IPS DF 6.9 (cell line): Measurements from ENCODE around the gene NVL.
A peak's percentile ranks its signal among the peaks of the same experiment; 100 is the strongest.
"Not testable (repeated sequence)": the region's sequence is repeated elsewhere in the genome, so short reads cannot be mapped to it uniquely, and the experiment has no call there.

Experiments used
- DNase-seq: peaks from one replicate; pipeline ENCODE4 v3.0.0-alpha.2; 2013; ENCODE audit warnings: low read depth, low spot score
- H3K27ac ChIP-seq: one replicate; pipeline ENCODE4 v1.5.1; 2013; ENCODE audit warnings: low read length, control low read depth
- H3K27me3 ChIP-seq: 2 replicates; pipeline ENCODE4 v1.6.1; 2013; ENCODE audit warnings: mild to moderate bottlenecking, low read length; ENCODE audit not compliant: control insufficient read depth, insufficient read depth
- H3K36me3 ChIP-seq: 2 replicates; pipeline ENCODE4 v1.6.1; 2013; ENCODE audit warnings: low read length; ENCODE audit not compliant: control insufficient read depth, insufficient read depth
- H3K4me1 ChIP-seq: 2 replicates; pipeline ENCODE4 v1.6.1; 2013; ENCODE audit warnings: low read length; ENCODE audit not compliant: control insufficient read depth, insufficient read depth
- H3K4me3 ChIP-seq: 2 replicates; pipeline ENCODE4 v1.5.1; 2013; ENCODE audit warnings: mild to moderate bottlenecking, low read length
- H3K9me3 ChIP-seq: 2 replicates; pipeline ENCODE4 v1.6.1; 2013; ENCODE audit warnings: low read length, inconsistent platforms; ENCODE audit not compliant: control insufficient read depth, insufficient read depth
- WGBS: extraction: QIAGEN DNeasy Blood & Tissue Kit; methylation state at CpG from one replicate; pipeline ENCODE4 v1.1.7; 2013; ENCODE audit warnings: mixed read lengths, missing lambda C conversion rate; ENCODE audit not compliant: insufficient read length, insufficient coverage; 5-methylcytosine and 5-hydroxymethylcytosine counted together

The NVL gene

DNA sequence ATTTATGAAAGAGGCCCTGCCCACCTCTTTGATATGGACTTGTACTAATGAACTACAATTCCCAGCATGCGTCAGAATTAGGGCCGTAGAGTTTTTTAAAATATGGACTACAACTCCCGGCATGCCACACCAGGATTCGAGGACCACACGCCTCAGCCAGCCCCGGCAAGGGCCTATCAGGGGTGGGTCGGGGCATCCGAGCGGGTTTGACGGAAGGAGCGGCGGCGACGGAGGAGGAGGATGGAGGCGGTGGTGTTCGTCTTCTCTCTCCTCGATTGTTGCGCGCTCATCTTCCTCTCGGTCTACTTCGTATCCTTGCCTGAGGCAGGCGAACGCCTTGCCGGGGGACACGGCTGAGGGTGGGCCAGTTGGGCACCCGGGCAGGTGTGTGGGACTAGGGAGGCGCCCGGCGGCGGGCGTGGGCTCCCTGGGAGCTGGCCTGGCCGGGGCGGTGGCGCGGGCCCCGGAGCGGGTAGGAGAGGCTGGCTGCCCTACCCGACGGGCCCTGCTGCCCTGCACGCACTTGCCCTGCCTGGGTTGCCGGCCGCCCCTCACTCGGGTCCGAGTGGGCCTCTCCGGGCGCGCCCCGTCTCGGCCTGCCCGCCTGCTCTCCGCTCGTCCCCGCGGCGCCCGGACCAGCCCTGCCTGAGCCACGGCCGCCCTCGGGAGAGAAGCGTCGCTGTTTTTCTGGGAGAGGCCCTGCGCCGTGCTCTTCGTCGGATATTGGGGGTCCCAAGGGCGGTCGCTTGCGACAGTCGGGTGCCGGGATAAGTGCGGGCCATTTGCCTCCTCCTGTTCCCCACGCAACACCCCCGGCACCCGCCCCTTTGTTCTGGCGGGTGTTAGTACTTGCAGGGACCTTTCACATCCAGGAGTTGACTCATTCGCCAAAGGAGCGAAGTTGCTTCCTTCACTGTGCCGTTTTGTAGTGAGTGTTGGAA lies 27.0 kb upstream of the NVL start, which contains the start of gene CNIH4:
TSS of gene CNIH4 (plus strand) at position 195 of the 941 bp plus-strand sequence. CDS start at position 241, 46 bp downstream.
- no CpG with 5 or more reads among the region's 78 CpGs for WGBS
- no peaks in the 10 kb centered on the region for H3K27me3 ChIP-seq
- no peaks in the 10 kb centered on the region for H3K9me3 ChIP-seq
- DNase-seq, result peak; percentile 72
- H3K36me3 ChIP-seq, result no peaks in the 10 kb centered on the region; the same call in 1 of the 2 replicates
- H3K27ac ChIP-seq, result no peak within 1 kb of the TSS
- H3K4me3 ChIP-seq, result peak within 1 kb of the TSS; percentile 95
- no peaks in the 10 kb centered on the region for H3K4me1 ChIP-seq

DNA sequence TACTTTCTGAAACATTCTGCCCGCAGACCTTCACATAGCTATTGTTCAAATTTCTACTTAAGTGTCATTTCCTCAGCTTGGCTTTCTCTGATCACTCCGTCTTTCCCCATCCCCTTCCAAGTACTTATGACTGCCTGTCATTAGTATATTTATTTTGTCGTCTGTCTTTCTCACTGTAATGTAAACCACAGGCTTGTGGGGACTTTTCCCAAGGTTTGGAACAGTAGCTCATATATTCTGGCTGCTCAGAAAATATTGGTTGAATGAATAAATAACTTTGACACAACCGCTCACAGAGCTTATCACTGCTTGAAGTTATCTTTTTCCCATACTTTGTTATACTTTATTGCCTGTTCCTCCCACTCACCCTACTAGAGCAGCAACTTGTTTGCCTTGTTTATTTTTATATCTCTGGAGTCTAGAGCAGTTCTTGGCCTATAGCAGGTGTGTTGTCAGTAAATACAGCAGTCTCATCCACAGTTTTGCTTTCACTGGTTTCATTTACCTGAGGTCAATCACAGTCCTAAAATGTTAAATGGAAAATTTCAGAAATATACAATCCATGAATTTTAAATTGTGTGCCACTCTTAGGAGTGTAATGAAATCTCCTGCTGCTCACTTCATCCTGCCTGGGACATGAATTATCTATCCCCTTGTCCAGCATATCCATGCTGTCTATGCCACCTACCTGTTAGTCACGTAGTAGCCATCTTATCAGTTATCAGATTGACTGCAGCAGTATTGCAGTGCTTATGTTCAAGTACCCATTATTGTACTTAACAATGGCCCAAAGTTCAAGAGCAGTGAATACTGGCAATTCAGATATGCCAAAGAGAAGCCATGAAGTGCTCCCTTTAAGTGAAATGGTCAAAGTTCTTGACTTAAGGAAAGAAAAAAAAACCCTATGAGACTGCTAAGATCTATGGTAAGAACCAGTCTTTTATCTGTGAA lies 24.3 kb upstream of the NVL start:
- no peak for DNase-seq
- Histone ChIP-seq H3K27ac (no peak overlapping the region), H3K9me3 (no peaks in the 10 kb centered on the region), H3K4me3 (no peak overlapping the region), H3K36me3 (no peaks in the 10 kb centered on the region; the same call in 1 of the 2 replicates), H3K27me3 (no peaks in the 10 kb centered on the region), H3K4me1 (no peaks in the 10 kb centered on the region)
- WGBS, result no CpG with 5 or more reads among the region's 5 CpGs

DNA sequence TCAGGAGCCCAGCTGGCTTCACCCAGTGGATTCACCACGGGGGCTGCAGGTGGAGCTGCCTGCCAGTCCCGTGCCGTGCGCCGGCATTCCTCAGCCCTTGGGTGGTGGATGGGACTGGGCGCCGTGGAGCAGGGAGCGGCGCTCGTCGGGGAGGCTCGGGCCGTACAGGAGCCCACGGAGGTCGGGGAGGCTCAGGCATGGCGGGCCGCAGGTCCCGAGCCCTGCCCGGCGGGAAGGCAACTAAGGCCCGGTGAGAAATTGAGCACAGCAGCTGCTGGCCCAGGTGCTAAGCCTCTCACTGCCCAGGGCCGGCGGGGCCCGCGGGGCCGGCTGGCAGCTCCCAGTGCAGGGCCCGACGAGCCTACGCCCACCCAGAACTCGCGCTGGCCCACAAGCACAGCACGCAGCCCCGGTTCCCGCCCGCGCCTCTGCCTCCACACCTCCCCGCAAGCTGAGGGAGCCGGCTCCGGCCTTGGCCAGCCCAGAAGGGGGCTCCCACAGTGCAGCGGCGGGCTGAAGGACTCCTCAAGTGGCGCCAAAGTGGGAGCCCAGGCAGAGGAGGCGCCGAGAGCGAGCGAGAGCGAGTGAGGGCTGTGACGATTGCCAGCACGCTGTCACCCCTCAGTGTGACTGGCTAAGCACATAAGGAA lies 22.6 kb upstream of the NVL start:
- not testable (repeated sequence) for H3K36me3 ChIP-seq, H3K9me3 ChIP-seq, H3K4me3 ChIP-seq, DNase-seq, H3K27me3 ChIP-seq, H3K27ac ChIP-seq, H3K4me1 ChIP-seq
- WGBS, result no CpG with 5 or more reads among the region's 49 CpGs

DNA sequence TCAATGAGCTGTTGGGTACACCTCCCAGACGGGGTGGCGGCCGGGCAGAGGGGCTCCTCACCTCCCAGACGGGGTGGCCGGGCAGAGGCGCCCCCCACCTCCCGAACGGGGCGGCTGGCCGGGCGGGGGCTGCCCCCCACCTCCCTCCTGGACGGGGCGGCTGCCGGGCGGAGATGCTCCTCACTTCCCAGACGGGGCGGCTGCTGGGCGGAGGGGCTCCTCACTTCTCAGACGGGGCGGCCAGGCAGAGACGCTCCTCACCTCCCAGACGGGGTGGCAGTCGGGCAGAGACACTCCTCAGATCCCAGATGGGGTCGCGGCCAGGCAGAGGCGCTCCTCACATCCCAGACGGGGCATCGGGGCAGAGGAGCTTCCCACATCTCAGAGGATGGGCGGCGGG lies 19.7 kb upstream of the NVL start:
- DNase-seq, H3K36me3 ChIP-seq, H3K27ac ChIP-seq, H3K4me3 ChIP-seq, H3K9me3 ChIP-seq, H3K4me1 ChIP-seq, H3K27me3 ChIP-seq: not testable (repeated sequence)
- no CpG with 5 or more reads among the region's 30 CpGs for WGBS

DNA sequence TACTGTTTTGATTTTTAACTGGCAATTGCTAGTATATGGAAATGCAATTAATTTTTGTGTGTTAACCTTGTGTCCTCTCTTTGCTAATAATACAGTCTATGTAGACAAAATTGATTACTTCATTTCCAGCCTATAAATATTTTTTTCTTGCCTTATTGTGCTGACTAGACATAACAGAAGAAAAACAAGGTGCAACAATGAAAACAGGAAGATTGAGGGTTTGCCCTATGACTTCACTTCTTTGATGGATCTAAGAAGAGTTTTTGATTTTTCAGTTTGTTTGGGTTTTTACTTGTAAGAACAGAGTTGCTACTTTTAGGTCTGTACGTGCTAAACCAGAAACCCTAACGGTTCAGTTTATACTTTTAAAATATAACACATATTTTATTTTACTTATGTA lies 18.2 kb upstream of the NVL start:
- Histone ChIP-seq H3K4me3 (no peak overlapping the region), H3K9me3 (no peaks in the 10 kb centered on the region; the same call in 1 of the 2 replicates), H3K36me3 (no peaks in the 10 kb centered on the region), H3K4me1 (no peaks in the 10 kb centered on the region), H3K27ac (no peak overlapping the region), H3K27me3 (no peaks in the 10 kb centered on the region)
- no CpG with 5 or more reads among the region's 2 CpGs for WGBS
- no peak for DNase-seq

DNA sequence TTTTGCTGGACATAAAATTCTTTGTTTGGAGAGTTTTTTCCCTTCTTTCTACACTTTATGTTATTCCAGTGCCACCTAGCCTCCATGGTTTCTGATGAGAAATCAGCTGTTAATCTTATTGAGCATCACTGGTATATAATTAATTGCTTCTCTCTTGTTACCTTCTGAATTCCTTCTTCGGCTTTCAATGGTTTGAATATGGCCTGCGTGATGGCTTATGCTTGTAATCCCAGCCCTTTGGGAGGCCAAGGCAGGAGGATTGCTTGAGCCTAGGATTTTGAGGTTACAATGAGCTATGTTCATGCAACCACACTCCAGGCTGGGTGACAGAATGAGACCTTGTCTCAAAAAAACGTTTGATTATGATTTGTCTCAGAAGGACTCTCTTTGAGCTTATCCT lies 13.7 kb upstream of the NVL start:
- Histone ChIP-seq H3K27me3 (no peaks in the 10 kb centered on the region), H3K27ac (no peak overlapping the region), H3K9me3 (no peaks in the 10 kb centered on the region; the same call in 1 of the 2 replicates), H3K4me1 (peaks cover 4% of the 10 kb centered on the region; the same call in 1 of the 2 replicates), H3K36me3 (no peaks in the 10 kb centered on the region), H3K4me3 (no peak overlapping the region)
- DNase-seq, result no peak
- no CpG with 5 or more reads among the region's 3 CpGs for WGBS

DNA sequence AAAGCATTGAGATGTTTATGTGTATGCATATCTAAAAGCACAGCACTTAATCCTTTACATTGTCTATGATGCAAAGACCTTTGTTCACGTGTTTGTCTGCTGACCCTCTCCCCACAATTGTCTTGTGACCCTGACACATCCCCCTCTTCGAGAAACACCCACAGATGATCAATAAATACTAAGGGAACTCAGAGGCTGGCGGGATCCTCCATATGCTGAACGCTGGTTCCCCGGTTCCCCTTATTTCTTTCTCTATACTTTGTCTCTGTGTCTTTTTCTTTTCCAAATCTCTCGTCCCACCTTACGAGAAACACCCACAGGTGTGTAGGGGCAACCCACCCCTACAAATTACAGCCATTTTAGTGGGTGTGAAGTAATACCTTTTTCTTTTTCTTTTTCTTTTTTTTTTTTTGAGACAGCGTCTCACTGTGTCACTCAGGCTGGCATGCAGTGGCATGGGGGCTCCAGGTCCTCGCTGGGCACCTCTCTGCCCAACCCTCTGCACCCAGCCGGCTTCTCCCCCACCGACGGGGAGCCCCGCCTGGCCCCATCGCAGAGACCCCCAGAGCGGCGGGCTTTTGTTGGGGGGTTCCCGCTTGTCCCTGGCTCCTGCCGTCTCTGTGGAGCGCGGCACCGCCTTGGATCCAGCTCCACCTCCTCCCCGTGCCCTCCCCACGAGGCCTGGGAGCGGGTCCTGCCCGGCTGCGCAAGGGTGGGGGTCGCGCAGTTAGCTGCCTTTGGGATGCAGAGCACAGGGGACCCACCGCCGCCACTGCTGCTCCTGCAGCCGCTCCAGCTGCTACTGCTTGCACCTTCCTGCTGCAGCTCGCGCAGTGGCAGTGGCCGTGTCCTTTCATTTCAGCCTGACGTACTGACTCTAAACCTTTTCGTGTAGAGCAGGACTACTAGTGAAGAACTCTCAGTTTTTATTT lies 10.7 kb upstream of the NVL start:
- not testable (repeated sequence) for DNase-seq
- WGBS, result no CpG with 5 or more reads among the region's 36 CpGs

DNA sequence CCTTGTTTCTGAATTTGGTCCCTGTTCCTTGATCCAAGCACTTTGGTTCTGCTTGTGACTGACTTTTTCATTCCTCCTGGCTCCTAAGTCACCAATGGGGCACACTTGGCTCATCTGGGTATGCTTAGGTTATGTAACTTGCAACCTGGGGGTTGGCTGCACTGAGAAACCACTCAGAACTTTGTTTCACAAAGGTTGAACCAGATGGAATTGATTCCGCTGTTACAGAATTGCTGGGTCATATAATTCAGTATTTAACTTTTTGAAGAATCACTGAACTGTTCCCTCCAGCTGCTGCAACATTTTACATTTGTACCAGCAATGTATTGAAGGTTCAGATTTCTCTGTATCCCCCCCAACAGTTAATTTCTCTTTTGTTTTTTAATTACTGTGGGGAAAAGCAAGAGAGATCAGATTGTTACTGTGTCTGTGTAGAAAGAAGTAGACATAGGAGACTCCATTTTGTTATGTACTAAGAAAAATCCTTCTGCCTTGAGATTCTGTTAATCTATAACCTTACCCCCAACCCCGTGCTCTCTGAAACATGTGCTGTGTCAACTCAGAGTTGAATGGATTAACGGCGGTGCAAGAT lies 9.6 kb upstream of the NVL start:
- no peak for DNase-seq
- no peaks in the 10 kb centered on the region for H3K36me3 ChIP-seq
- H3K9me3 ChIP-seq, result no peaks in the 10 kb centered on the region; the same call in 1 of the 2 replicates
- no peaks in the 10 kb centered on the region for H3K27me3 ChIP-seq
- H3K4me1 ChIP-seq, result peaks cover 4% of the 10 kb centered on the region; the same call in 1 of the 2 replicates
- no CpG with 5 or more reads among the region's 4 CpGs for WGBS
- H3K4me3 ChIP-seq, result no peak overlapping the region
- H3K27ac ChIP-seq, result no peak overlapping the region

More for the DNA sequence above, 10.7 kb upstream of the NVL start:
- H3K9me3 ChIP-seq, H3K27me3 ChIP-seq, H3K4me1 ChIP-seq, H3K4me3 ChIP-seq, H3K36me3 ChIP-seq, H3K27ac ChIP-seq: not testable (repeated sequence)

DNA sequence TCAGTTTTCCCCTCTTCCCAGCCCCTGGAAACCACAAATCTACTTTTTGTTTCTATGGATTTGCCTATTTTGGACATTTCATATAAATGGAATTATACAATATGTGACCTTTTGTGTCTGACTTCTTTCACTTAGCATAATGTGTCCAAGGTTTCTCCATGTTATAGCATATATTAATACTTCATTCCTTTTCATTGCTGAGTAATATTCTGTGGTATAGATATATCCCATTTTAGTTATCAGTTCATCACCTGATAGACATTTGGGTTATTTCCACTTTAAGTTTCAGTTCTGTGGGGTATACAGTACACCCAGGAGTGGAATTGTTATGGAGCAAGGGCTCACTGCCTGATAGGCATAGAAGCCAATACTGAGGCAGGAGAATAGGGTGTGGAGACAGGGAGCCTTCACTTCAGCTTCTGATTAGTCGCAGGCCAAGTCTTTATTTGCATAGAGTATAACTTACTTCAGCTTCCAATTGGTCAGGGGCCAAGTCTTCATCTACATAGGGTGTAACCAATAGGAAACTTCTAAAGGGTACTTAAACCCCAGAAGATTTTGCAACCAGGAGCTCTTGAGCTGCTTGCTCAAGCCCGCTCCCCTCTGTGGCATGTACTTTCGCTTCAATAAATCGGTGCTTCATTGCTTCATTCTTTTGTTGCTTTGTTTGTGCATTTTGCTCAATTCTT lies 8.3 kb upstream of the NVL start:
- H3K4me1 ChIP-seq, result peaks cover 4% of the 10 kb centered on the region; the same call in 1 of the 2 replicates
- DNase-seq, result no peak
- no CpG with 5 or more reads among the region's 4 CpGs for WGBS
- H3K4me3 ChIP-seq, result no peak overlapping the region
- H3K9me3 ChIP-seq, result no peaks in the 10 kb centered on the region
- H3K27ac ChIP-seq, result no peak overlapping the region
- no peaks in the 10 kb centered on the region for H3K36me3 ChIP-seq
- H3K27me3 ChIP-seq, result no peaks in the 10 kb centered on the region
